Measurements from ENCODE around the gene ZNF200. TPM values are rescaled to one million over a fixed set of nuclear protein-coding genes. Genes with fewer than 3 reads are reported as not detected.

The ZNF200 gene
- total and polyA plus RNA-seq, 2 donors (not counting 1 experiment from before 2014, with no cell fraction given): 2.7 to 20.1 TPM

DNA sequence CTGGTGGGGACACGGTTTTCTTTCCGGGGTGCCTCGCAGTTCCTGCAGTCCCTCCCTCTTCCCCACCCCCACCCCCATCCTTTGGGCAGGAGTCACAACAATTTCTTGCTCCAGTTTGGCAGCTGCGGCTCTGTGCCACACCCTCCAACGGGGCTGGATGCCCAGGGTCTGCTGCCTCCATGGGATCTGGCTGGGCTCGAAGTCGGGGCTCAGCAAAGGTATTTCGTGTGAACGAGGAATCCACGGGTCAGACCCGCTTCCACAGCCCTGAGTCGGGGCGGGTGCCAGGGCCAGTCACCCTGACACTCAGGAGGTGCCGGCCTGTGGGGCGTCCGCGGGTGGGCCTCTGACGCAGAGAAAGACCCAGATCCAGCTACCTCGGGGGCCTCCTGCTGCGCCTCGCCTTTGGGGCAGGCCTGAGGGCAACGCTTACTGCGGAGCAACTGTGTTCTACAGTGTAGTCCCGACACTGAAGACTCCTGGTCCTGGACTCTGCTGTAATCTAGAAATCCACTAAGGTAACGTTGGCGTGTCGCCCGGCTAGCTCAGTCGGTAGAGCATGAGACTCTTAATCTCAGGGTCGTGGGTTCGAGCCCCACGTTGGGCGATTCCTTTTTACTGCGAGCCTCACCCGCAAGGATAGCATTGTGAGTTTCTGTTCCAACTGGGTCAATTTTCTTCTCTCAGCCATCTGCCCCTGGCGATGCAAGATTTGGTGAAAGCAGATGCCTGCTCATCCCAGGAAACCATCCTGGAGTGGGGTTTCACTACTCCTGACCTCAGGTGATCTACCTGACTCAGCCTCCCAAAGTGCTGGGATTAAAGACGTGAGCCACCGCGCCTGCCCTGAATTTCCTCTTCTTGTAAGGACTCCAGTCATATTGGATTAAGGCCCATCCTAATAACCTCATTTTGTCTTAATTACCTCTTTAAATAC, 59.5 kb downstream of the ZNF200 start:
- Histone ChIP-seq H3K9me3 (ENCODE audit: control extremely low read depth in 1 of 3, control insufficient read depth in 2 of 3, insufficient read depth in 1 of 3, low read length in 2 of 3) (peaks cover 0 to 40% (median 0%) of the 10 kb centered on the region in 3 donors), H3K9ac (ENCODE audit: low read length) (no peak overlapping the region), H3K36me3 (replicated peaks in 1 of 2; ENCODE audit: control extremely low read depth in 1 of 2, control insufficient read depth in 1 of 2, extremely low read depth in 1 of 2, insufficient read depth in 2 of 2, low read length in 1 of 2) (no peaks in the 10 kb centered on the region), H2AFZ (ENCODE audit: insufficient read depth, low read depth, low read length, poor library complexity, severe bottlenecking) (no peak overlapping the region), H3K27ac (ENCODE audit: low read length in 2 of 2) (no peak overlapping the region), H3K79me2 (ENCODE audit: control insufficient read depth, insufficient read depth, low read length) (no peaks in the 10 kb centered on the region), H4K20me1 (ENCODE audit: control insufficient read depth, insufficient read depth, low read length, poor library complexity, severe bottlenecking) (no peaks in the 10 kb centered on the region), H3K4me2 (replicated peaks; ENCODE audit: low read depth, low read length, poor library complexity, severe bottlenecking) (no peak overlapping the region), H3K4me1 (ENCODE audit: control insufficient read depth in 2 of 2, insufficient read depth in 2 of 2, low read length in 2 of 2) (peaks cover 37 to 43% of the 10 kb centered on the region in 2 donors), H3K4me3 (ENCODE audit: control extremely low read depth in 1 of 5, extremely low read depth in 1 of 5, insufficient read depth in 1 of 5, low read depth in 2 of 5, low read length in 4 of 5) (no peak overlapping the region), H3K27me3 (replicated peaks in 1 of 4; ENCODE audit: control extremely low read depth in 1 of 4, control insufficient read depth in 3 of 4, insufficient read depth in 4 of 4, low read length in 3 of 4) (peaks cover 0 to 84% (median 50%) of the 10 kb centered on the region in 4 experiments)
- POLR2A ChIA-PET: no interaction called here
- TF ChIP-seq EZH2 (IDR thresholded peaks at IDR 0.05; ENCODE audit: borderline replicate concordance, insufficient read depth, low read depth, low read length, poor library complexity, severe bottlenecking) (no peak), CTCF (IDR thresholded peaks at IDR 0.05) (no peak)
- Mint-ChIP-seq H3K9me3 (ENCODE audit: insufficient read depth) (no peaks in the 10 kb centered on the region), H3K27me3 (peaks cover 81% of the 10 kb centered on the region), H3K27ac (peak overlapping the region; percentile 41), H3K4me1 (peaks cover 28% of the 10 kb centered on the region), H3K4me3 (no peak overlapping the region)
- intact Hi-C loops (cut with micrococcal nuclease): loop anchor here (2.0 kb wide), 1 partner anchor 13 kb away; the partner anchor contains the start of gene OR1F1
- DNase-seq (no peak), ATAC-seq (ENCODE audit: low read depth) (no peak)
- 19% methylated on average over 39 of the region's 39 CpGs for whole genome bisulfite sequencing (ENCODE audit: insufficient coverage)
- CTCF ChIA-PET: no interaction called here

Measured in B cell (primary cell).